Measurements from ENCODE around the gene ZNF556.
A peak's percentile ranks its signal among the peaks of the same experiment; 100 is the strongest.
"Not testable (repeated sequence)": the region's sequence is repeated elsewhere in the genome, so short reads cannot be mapped to it uniquely, and the experiment has no call there.

The ZNF556 gene

GRCh38 chr19:2854849-2855248 is 12.3 kb upstream of the ZNF556 start:
- no peak for DNase-seq

- no peak for DNase-seq
Observed at GRCh38 chr19:2856457-2857050, 10.6 kb upstream of the ZNF556 start.

- DNase-seq, result no peak
Observed at GRCh38 chr19:2858864-2859263, 8.3 kb upstream of the ZNF556 start.

GRCh38 chr19:2863816-2864215 is 3.3 kb upstream of the ZNF556 start:
- DNase-seq, result no peak

GRCh38 chr19:2865334-2866100 is 1.6 kb upstream of the ZNF556 start:
- no peak for DNase-seq

GRCh38 chr19:2866495-2867024 is 575 bp upstream of the ZNF556 start:
- DNase-seq, result no peak

- no peak for DNase-seq
Observed at GRCh38 chr19:2869618-2870017, 2.5 kb downstream of the ZNF556 start.

GRCh38 chr19:2872175-2872574 is 5.0 kb downstream of the ZNF556 start:
- not testable (repeated sequence) for DNase-seq

GRCh38 chr19:2877398-2878331 is 10.5 kb downstream of the ZNF556 start:
- DNase-seq, result no peak

GRCh38 chr19:2883686-2884439 is 16.7 kb downstream of the ZNF556 start:
- DNase-seq, result no peak

- DNase-seq, result no peak
Observed at GRCh38 chr19:2885736-2886135, 18.6 kb downstream of the ZNF556 start.

- no peak for DNase-seq
Observed at GRCh38 chr19:2887391-2887914, 20.3 kb downstream of the ZNF556 start.

GRCh38 chr19:2888731-2889224 is 21.6 kb downstream of the ZNF556 start:
- DNase-seq, result no peak

GRCh38 chr19:2890531-2890930 is 23.4 kb downstream of the ZNF556 start:
- DNase-seq, result not testable (repeated sequence)

- DNase-seq, result no peak
Observed at GRCh38 chr19:2896694-2897093, 29.6 kb downstream of the ZNF556 start.

GRCh38 chr19:2900296-2901252 is 33.4 kb downstream of the ZNF556 start, which contains the start of gene ZNF57:
Gene ZNF57 (plus strand): TSS chr19:2900928. CDS start chr19:2901046, 118 bp downstream.
- peak; percentile 70 for DNase-seq

GRCh38 chr19:2902590-2903218 is 35.6 kb downstream of the ZNF556 start:
- DNase-seq, result no peak

- DNase-seq, result not testable (repeated sequence)
Observed at GRCh38 chr19:2903326-2903725, 36.2 kb downstream of the ZNF556 start.

- no peak for DNase-seq
Observed at GRCh38 chr19:2905918-2906519, 38.9 kb downstream of the ZNF556 start.
